RKO (cell line): ENCODE measurements around the gene RNASE8.
"Not testable (repeated sequence)": the region's sequence is repeated elsewhere in the genome, so short reads cannot be mapped to it uniquely, and the experiment has no call there.

Experiments used
- DNase-seq: peaks from one replicate; pipeline ENCODE4 v3.0.0-alpha.2; 2016; ENCODE audit warnings: low spot score

Gene RNASE8

GRCh38 chr14:21030531-21030930 lies 27.1 kb upstream of the RNASE8 start:
- DNase-seq: no peak

- DNase-seq: no peak
Measured at GRCh38 chr14:21032326-21033132, 25.1 kb upstream of the RNASE8 start.

- no peak for DNase-seq
Measured at GRCh38 chr14:21033133-21033698, 24.4 kb upstream of the RNASE8 start.

- DNase-seq: no peak
Measured at GRCh38 chr14:21034707-21035106, 22.9 kb upstream of the RNASE8 start, which contains the start of gene RNASE13. RNASE13 (minus strand) TSS chr14:21034807; CDS start chr14:21034288, 519 bp downstream.

- DNase-seq: no peak
Measured at GRCh38 chr14:21036751-21037150, 20.9 kb upstream of the RNASE8 start.

- DNase-seq: no peak
Measured at GRCh38 chr14:21037156-21037555, 20.5 kb upstream of the RNASE8 start.

- DNase-seq: no peak
Measured at GRCh38 chr14:21038441-21039422, 18.9 kb upstream of the RNASE8 start.

- peak; percentile 70 for DNase-seq
Measured at GRCh38 chr14:21039585-21040369, 17.8 kb upstream of the RNASE8 start.

GRCh38 chr14:21040370-21040925 lies 17.2 kb upstream of the RNASE8 start:
- no peak for DNase-seq

- DNase-seq: not testable (repeated sequence)
Measured at GRCh38 chr14:21040941-21041340, 16.7 kb upstream of the RNASE8 start.

GRCh38 chr14:21041676-21042433 lies 15.8 kb upstream of the RNASE8 start, which contains the start of gene RNASE7:
RNASE7 (plus strand) TSS chr14:21042362; CDS start chr14:21042993, 631 bp downstream.
- DNase-seq: no peak

- no peak for DNase-seq
Measured at GRCh38 chr14:21042918-21043317, 14.7 kb upstream of the RNASE8 start.

GRCh38 chr14:21043387-21043973 lies 14.1 kb upstream of the RNASE8 start:
- DNase-seq: no peak

GRCh38 chr14:21043974-21044618 lies 13.5 kb upstream of the RNASE8 start:
- DNase-seq: no peak

- DNase-seq: no peak
Measured at GRCh38 chr14:21047378-21047781, 10.2 kb upstream of the RNASE8 start.

GRCh38 chr14:21048638-21049037 lies 9.0 kb upstream of the RNASE8 start:
- DNase-seq: no peak

GRCh38 chr14:21049271-21049673 lies 8.3 kb upstream of the RNASE8 start:
- no peak for DNase-seq

- no peak for DNase-seq
Measured at GRCh38 chr14:21050597-21050996, 7.0 kb upstream of the RNASE8 start.
